Stimulated activated CD8-positive, alpha-beta memory T cell treated with anti-CD3 and anti-CD28 coated beads, Interleukin-15, amount 100 ng/mL, for 24 hours (primary cell): ENCODE data around the gene NUP93.

Experiments
- DNase-seq: peaks from one replicate; pipeline ENCODE4 v3.0.0-alpha.2; 2020; ENCODE audit warnings: low read depth

Gene NUP93

GRCh38 chr16:56817938-56818337 is 88.0 kb downstream of the NUP93 start:
- DNase-seq: no peak

GRCh38 chr16:56823081-56823733 is 93.3 kb downstream of the NUP93 start:
- DNase-seq: no peak

GRCh38 chr16:56824331-56824730 is 94.4 kb downstream of the NUP93 start:
- DNase-seq: no peak

- no peak for DNase-seq
Measured at GRCh38 chr16:56824804-56825203, 94.9 kb downstream of the NUP93 start.

GRCh38 chr16:56825826-56826225 is 95.9 kb downstream of the NUP93 start:
- DNase-seq: no peak

- DNase-seq: no peak
Measured at GRCh38 chr16:56828647-56829046, 98.7 kb downstream of the NUP93 start.

- no peak for DNase-seq
Measured at GRCh38 chr16:56830669-56831068, 100.7 kb downstream of the NUP93 start.

- DNase-seq: no peak
Measured at GRCh38 chr16:56832768-56833167, 102.8 kb downstream of the NUP93 start.

GRCh38 chr16:56833243-56833970 is 103.5 kb downstream of the NUP93 start:
- DNase-seq: no peak

GRCh38 chr16:56835320-56835719 is 105.4 kb downstream of the NUP93 start:
- no peak for DNase-seq

- no peak for DNase-seq
Measured at GRCh38 chr16:56836410-56837230, 106.7 kb downstream of the NUP93 start.

- DNase-seq: no peak
Measured at GRCh38 chr16:56838622-56839337, 108.9 kb downstream of the NUP93 start.

- no peak for DNase-seq
Measured at GRCh38 chr16:56841233-56841632, 111.3 kb downstream of the NUP93 start.

GRCh38 chr16:56841659-56842058 is 111.7 kb downstream of the NUP93 start:
- no peak for DNase-seq

GRCh38 chr16:56842133-56842532 is 112.2 kb downstream of the NUP93 start:
- DNase-seq: no peak

GRCh38 chr16:56844056-56844455 is 114.1 kb downstream of the NUP93 start:
- DNase-seq: no peak

GRCh38 chr16:56847173-56847910 is 117.4 kb downstream of the NUP93 start:
- no peak for DNase-seq

GRCh38 chr16:56848029-56848936 is 118.4 kb downstream of the NUP93 start:
- no peak for DNase-seq

GRCh38 chr16:56848955-56849689 is 119.2 kb downstream of the NUP93 start:
- no peak for DNase-seq
